CD8-positive, alpha-beta memory T cell (primary cell): Measurements from ENCODE around the gene GNAZ. TPM values are rescaled to one million over a fixed set of nuclear protein-coding genes. Genes with fewer than 3 reads are reported as not detected.

ENCODE experiments used
- CTCF ChIA-PET: fragments of 350-600 bp; sonication (Branson Sonifier 250); formaldehyde crosslinking; loops from one replicate; lab custom pipeline; 2021; ENCODE audit warnings: antibody characterized with exemption; lab: Charles Lee
- POLR2A ChIA-PET: fragments of 350-600 bp; sonication (Branson Sonifier 250); formaldehyde crosslinking; loops from one replicate; lab custom pipeline; 2021; ENCODE audit warnings: antibody characterized with exemption; lab: Charles Lee
- DNase-seq, 5 donors: peaks; one replicate each; pipeline versions ENCODE4 v3.0.0 to v3.0.0-alpha.2; 2020 to 2022; ENCODE audit warnings: mixed read lengths in 1 of 5
- H3K27ac ChIP-seq: one replicate; pipeline ENCODE4 v1.7.0; 2013; ENCODE audit warnings: low read depth, mild to moderate bottlenecking, low read length, moderate library complexity
- H3K27me3 ChIP-seq: 2 replicates; pipeline ENCODE4 v1.7.0; 2013; ENCODE audit warnings: low read length, mild to moderate bottlenecking; ENCODE audit not compliant: insufficient read depth, poor library complexity, severe bottlenecking
- H3K36me3 ChIP-seq: 2 replicates; pipeline ENCODE4 v1.7.0; 2013; ENCODE audit warnings: mild to moderate bottlenecking, low read length, moderate library complexity; ENCODE audit not compliant: insufficient read depth
- H3K4me1 ChIP-seq: 2 replicates; pipeline ENCODE4 v1.7.0; 2013; ENCODE audit warnings: mild to moderate bottlenecking, low read length, moderate library complexity; ENCODE audit not compliant: insufficient read depth
- H3K4me3 ChIP-seq: 2 replicates; pipeline ENCODE4 v1.7.0; 2013; ENCODE audit warnings: mild to moderate bottlenecking, low read length
- H3K9me3 ChIP-seq: 2 replicates; pipeline ENCODE4 v1.7.0; 2013; ENCODE audit warnings: mild to moderate bottlenecking, low read length
- H3K27ac Mint-ChIP-seq, 8 donors: one replicate each; pipeline ENCODE4 v1.8.0; 2020 to 2021; ENCODE audit warnings: mixed read lengths in 8 of 8, mild to moderate bottlenecking in 6 of 8, inconsistent platforms in 3 of 8, moderate library complexity in 3 of 8
- H3K27me3 Mint-ChIP-seq, 2 donors: one replicate each; pipeline ENCODE4 v1.8.0; 2020 to 2021; ENCODE audit warnings: mixed read lengths in 2 of 2, mild to moderate bottlenecking in 1 of 2, moderate library complexity in 1 of 2
- H3K36me3 Mint-ChIP-seq, 3 donors: one replicate each; pipeline ENCODE4 v1.8.0; 2020 to 2021; ENCODE audit warnings: mixed read lengths in 3 of 3, inconsistent platforms in 1 of 3, mild to moderate bottlenecking in 1 of 3
- H3K4me1 Mint-ChIP-seq, 3 donors: one replicate each; pipeline ENCODE4 v1.8.0; 2020 to 2021; ENCODE audit warnings: mixed read lengths in 3 of 3, inconsistent platforms in 1 of 3, mild to moderate bottlenecking in 1 of 3
- H3K4me3 Mint-ChIP-seq, 7 donors: one replicate each; pipeline ENCODE4 v1.8.0; 2020 to 2021; ENCODE audit warnings: mixed read lengths in 7 of 7, mild to moderate bottlenecking in 6 of 7, moderate library complexity in 4 of 7, inconsistent platforms in 2 of 7
- H3K9me3 Mint-ChIP-seq, 5 donors: one replicate each; pipeline ENCODE4 v1.8.0; 2020 to 2022; ENCODE audit warnings: mixed read lengths in 5 of 5, mild to moderate bottlenecking in 3 of 5, moderate library complexity in 2 of 5, inconsistent platforms in 1 of 5
- polyA plus RNA-seq: library from polyadenylated mRNA; unstranded; fragments of 300-500 nt; fragmentation: Illumina TruSeq; gene quantifications from one replicate; pipeline ENCODE4 v1.2.3, GENCODE V29; 2021
- total RNA-seq, 2 experiments: library from RNA; stranded (reverse); gene quantifications; one replicate each; pipeline ENCODE4 v1.2.3, GENCODE V29; 2021

Gene GNAZ
- total and polyA plus RNA-seq, 3 experiments from 2014 or later, result 0.53 to 2.6 (median 2.0) TPM

GRCh38 chr22:23115825-23116494 lies 45.6 kb downstream of the GNAZ start:
- Histone ChIP-seq H3K4me3 (no peak overlapping the region), H3K27me3 (peaks cover 4% of the 10 kb centered on the region), H3K4me1 (peaks cover 16% of the 10 kb centered on the region), H3K27ac (no peak overlapping the region), H3K9me3 (no peaks in the 10 kb centered on the region), H3K36me3 (no peaks in the 10 kb centered on the region)
- H3K4me3 Mint-ChIP-seq, result no peak overlapping the region
- no peaks in the 10 kb centered on the region for H3K9me3 Mint-ChIP-seq
- H3K27ac Mint-ChIP-seq, result peak overlapping the region in 4 of 8 donors; percentile 29 to 48 (median 38)
- H3K36me3 Mint-ChIP-seq, result peaks cover 0 to 4% (median 0%) of the 10 kb centered on the region in 3 donors
- peaks cover 11 to 23% (median 11%) of the 10 kb centered on the region in 3 donors for H3K4me1 Mint-ChIP-seq
- no peaks in the 10 kb centered on the region for H3K27me3 Mint-ChIP-seq
- POLR2A ChIA-PET, result no interaction called here
- CTCF ChIA-PET, result no interaction called here
- DNase-seq, result no peak

- H3K4me1 ChIP-seq, result peaks cover 16% of the 10 kb centered on the region
- Mint-ChIP-seq H3K27ac (peak overlapping the region in 2 of 8 donors; percentile 46 to 66), H3K9me3 (no peaks in the 10 kb centered on the region), H3K27me3 (no peaks in the 10 kb centered on the region), H3K4me3 (no peak overlapping the region), H3K4me1 (peaks cover 11 to 25% (median 11%) of the 10 kb centered on the region in 3 donors), H3K36me3 (peaks cover 0 to 4% (median 0%) of the 10 kb centered on the region in 3 donors)
- no peaks in the 10 kb centered on the region for H3K36me3 ChIP-seq
- POLR2A ChIA-PET, result no interaction called here
- DNase-seq, result no peak
- no peak overlapping the region for H3K27ac ChIP-seq
- H3K4me3 ChIP-seq, result no peak overlapping the region
- peaks cover 4% of the 10 kb centered on the region for H3K27me3 ChIP-seq
- H3K9me3 ChIP-seq, result no peaks in the 10 kb centered on the region
- CTCF ChIA-PET, result no interaction called here
Observed at GRCh38 chr22:23116506-23117263, 46.4 kb downstream of the GNAZ start.

GRCh38 chr22:23117275-23117674 lies 47.0 kb downstream of the GNAZ start:
- Histone ChIP-seq H3K4me1 (peaks cover 16% of the 10 kb centered on the region), H3K36me3 (no peaks in the 10 kb centered on the region), H3K27me3 (peaks cover 4% of the 10 kb centered on the region), H3K9me3 (no peaks in the 10 kb centered on the region), H3K4me3 (no peak overlapping the region), H3K27ac (no peak overlapping the region)
- ChIA-PET CTCF (no interaction called here), POLR2A (no interaction called here)
- no peaks in the 10 kb centered on the region for H3K27me3 Mint-ChIP-seq
- H3K36me3 Mint-ChIP-seq, result peaks cover 0 to 4% (median 0%) of the 10 kb centered on the region in 3 donors
- no peaks in the 10 kb centered on the region for H3K9me3 Mint-ChIP-seq
- no peak for DNase-seq
- H3K4me1 Mint-ChIP-seq, result peaks cover 11 to 25% (median 11%) of the 10 kb centered on the region in 3 donors
- H3K27ac Mint-ChIP-seq, result peak overlapping the region in 3 of 8 donors; percentile 23 to 40 (median 27)
- no peak overlapping the region for H3K4me3 Mint-ChIP-seq

- peak overlapping the region in 3 of 8 donors; percentile 57 to 92 (median 83) for H3K27ac Mint-ChIP-seq
- H3K27me3 Mint-ChIP-seq, result no peaks in the 10 kb centered on the region
- peaks cover 0 to 4% (median 0%) of the 10 kb centered on the region in 3 donors for H3K36me3 Mint-ChIP-seq
- Histone ChIP-seq H3K36me3 (no peaks in the 10 kb centered on the region), H3K4me1 (peaks cover 16% of the 10 kb centered on the region), H3K27ac (no peak overlapping the region), H3K9me3 (no peaks in the 10 kb centered on the region), H3K4me3 (no peak overlapping the region), H3K27me3 (peaks cover 7% of the 10 kb centered on the region)
- no peak for DNase-seq
- ChIA-PET POLR2A (no interaction called here), CTCF (no interaction called here)
- no peaks in the 10 kb centered on the region for H3K9me3 Mint-ChIP-seq
- peaks cover 11 to 25% (median 11%) of the 10 kb centered on the region in 3 donors for H3K4me1 Mint-ChIP-seq
- H3K4me3 Mint-ChIP-seq, result peak overlapping the region in 1 of 7 donors; percentile 23
Observed at GRCh38 chr22:23117891-23118646, 47.8 kb downstream of the GNAZ start.

- H3K27ac Mint-ChIP-seq, result peak overlapping the region; percentile 91 to 99 (median 96)
- H3K9me3 Mint-ChIP-seq, result no peaks in the 10 kb centered on the region
- Histone ChIP-seq H3K27ac (no peak overlapping the region), H3K9me3 (no peaks in the 10 kb centered on the region), H3K4me3 (peak overlapping the region; percentile 12), H3K27me3 (peaks cover 8% of the 10 kb centered on the region), H3K4me1 (peaks cover 16% of the 10 kb centered on the region), H3K36me3 (no peaks in the 10 kb centered on the region)
- peaks cover 0 to 4% (median 0%) of the 10 kb centered on the region in 3 donors for H3K36me3 Mint-ChIP-seq
- ChIA-PET POLR2A (no interaction called here), CTCF (interaction anchor here (0.7 to 2.1 kb wide), 10 partner anchors 8 to 409 kb away, joined by 3 to 8 read pairs (median 3); no protein-coding TSS in a partner anchor)
- H3K27me3 Mint-ChIP-seq, result no peaks in the 10 kb centered on the region
- peak overlapping the region in 6 of 7 donors; percentile 45 to 83 (median 57) for H3K4me3 Mint-ChIP-seq
- no peak for DNase-seq
- H3K4me1 Mint-ChIP-seq, result peaks cover 11 to 25% (median 11%) of the 10 kb centered on the region in 3 donors
Observed at GRCh38 chr22:23118647-23119493, 48.6 kb downstream of the GNAZ start.

GRCh38 chr22:23119494-23120414 lies 49.4 kb downstream of the GNAZ start:
- peak overlapping the region; percentile 12 for H3K4me3 ChIP-seq
- H3K27me3 ChIP-seq, result peaks cover 4% of the 10 kb centered on the region
- H3K4me1 Mint-ChIP-seq, result peaks cover 11 to 25% (median 11%) of the 10 kb centered on the region in 3 donors
- CTCF ChIA-PET, result interaction anchor here (0.7 to 2.1 kb wide), 10 partner anchors 8 to 410 kb away, joined by 3 to 8 read pairs (median 3); no protein-coding TSS in a partner anchor
- POLR2A ChIA-PET, result interaction anchor here (0.6 to 0.7 kb wide), 2 partner anchors 22 to 25 kb away, joined by 3 to 4 read pairs; partner anchors contain the start of gene RSPH14
- no peaks in the 10 kb centered on the region for H3K27me3 Mint-ChIP-seq
- H3K9me3 Mint-ChIP-seq, result no peaks in the 10 kb centered on the region
- peak overlapping the region; percentile 91 to 99 (median 96) for H3K27ac Mint-ChIP-seq
- H3K4me1 ChIP-seq, result peaks cover 16% of the 10 kb centered on the region
- no peaks in the 10 kb centered on the region for H3K36me3 ChIP-seq
- peaks cover 0 to 4% (median 0%) of the 10 kb centered on the region in 3 donors for H3K36me3 Mint-ChIP-seq
- no peaks in the 10 kb centered on the region for H3K9me3 ChIP-seq
- peak; percentile 29 to 70 (median 56) for DNase-seq
- no peak overlapping the region for H3K27ac ChIP-seq
- peak overlapping the region in 6 of 7 donors; percentile 45 to 83 (median 57) for H3K4me3 Mint-ChIP-seq
